GM18519 (cell line): ENCODE results near the gene HOXB8.

Experiments used
- ATAC-seq: cut with Tn5 transposase; IDR thresholded peaks from one replicate; pipeline ENCODE4 v1.9.1; 2021; ENCODE audit warnings: mild to moderate bottlenecking, moderate library complexity; ENCODE audit not compliant: unreplicated experiment, low FRiP score

The HOXB8 gene

DNA sequence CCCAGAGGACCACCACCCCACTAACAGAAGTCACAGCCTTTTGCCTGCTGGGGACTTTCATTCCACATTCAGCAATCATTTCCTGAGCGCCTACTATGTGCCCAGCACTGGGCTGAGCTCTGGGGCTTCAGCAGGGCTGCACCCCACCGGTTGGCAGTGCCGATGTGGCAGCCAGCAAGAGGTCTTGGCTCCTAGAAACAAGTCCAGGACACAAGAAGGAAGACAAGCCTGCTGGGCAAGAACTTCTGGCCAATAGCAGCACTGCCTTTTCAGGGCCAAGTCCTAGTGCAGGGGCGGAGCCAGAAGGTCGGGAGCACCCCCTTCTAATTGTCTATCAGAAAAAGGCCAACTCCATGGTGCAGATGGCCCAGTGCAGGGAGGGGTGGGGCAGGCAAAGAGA lies 24.0 kb upstream of the HOXB8 start:
- ATAC-seq = no peak

GRCh38 chr17:48637323-48638260 lies 22.5 kb upstream of the HOXB8 start:
- ATAC-seq = no peak

GRCh38 chr17:48636177-48637018 lies 21.3 kb upstream of the HOXB8 start:
- ATAC-seq = no peak

DNA sequence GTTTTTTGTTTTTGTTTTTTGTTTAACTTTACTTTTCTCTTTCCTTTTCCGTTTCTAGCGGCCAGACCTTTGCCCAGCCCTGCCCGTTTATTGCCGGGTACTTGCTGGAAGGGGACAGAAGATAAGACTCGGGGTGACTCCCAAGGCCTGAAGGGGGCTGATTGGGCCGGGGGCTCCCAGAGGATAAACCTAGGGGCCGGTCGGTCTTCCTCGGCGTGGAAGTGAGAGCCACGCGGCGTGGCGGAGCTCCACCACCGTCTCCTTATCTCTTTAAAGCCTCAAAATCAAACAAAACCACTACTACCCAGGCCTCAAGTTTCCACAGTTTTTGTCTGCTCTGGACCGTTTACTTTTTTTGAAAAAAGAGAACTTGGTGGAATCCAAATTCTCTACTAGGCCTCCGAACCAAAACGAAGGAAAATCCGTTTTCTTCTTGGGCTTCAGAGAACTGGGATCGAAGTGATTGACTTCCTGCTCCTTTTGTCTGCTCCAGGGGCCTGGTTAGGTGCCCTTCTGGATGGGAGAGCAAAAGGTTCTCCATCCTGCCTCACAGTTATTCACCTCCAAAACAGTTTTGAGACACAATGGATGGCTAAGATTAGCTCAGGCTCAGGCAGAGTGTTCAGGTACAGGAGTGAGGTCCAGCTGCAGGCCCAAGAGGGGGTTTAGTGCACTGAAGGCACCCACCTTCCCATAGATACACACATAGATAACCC lies 19.6 kb upstream of the HOXB8 start:
- ATAC-seq = no peak

GRCh38 chr17:48633266-48633677 lies 18.2 kb upstream of the HOXB8 start:
- no peak for ATAC-seq

GRCh38 chr17:48632579-48633265 lies 17.6 kb upstream of the HOXB8 start:
- no peak for ATAC-seq

GRCh38 chr17:48631693-48632578 lies 16.8 kb upstream of the HOXB8 start:
- no peak for ATAC-seq

- no peak for ATAC-seq
These were observed 16.0 kb upstream of the HOXB8 start for GRCh38 chr17:48630925-48631692.

DNA sequence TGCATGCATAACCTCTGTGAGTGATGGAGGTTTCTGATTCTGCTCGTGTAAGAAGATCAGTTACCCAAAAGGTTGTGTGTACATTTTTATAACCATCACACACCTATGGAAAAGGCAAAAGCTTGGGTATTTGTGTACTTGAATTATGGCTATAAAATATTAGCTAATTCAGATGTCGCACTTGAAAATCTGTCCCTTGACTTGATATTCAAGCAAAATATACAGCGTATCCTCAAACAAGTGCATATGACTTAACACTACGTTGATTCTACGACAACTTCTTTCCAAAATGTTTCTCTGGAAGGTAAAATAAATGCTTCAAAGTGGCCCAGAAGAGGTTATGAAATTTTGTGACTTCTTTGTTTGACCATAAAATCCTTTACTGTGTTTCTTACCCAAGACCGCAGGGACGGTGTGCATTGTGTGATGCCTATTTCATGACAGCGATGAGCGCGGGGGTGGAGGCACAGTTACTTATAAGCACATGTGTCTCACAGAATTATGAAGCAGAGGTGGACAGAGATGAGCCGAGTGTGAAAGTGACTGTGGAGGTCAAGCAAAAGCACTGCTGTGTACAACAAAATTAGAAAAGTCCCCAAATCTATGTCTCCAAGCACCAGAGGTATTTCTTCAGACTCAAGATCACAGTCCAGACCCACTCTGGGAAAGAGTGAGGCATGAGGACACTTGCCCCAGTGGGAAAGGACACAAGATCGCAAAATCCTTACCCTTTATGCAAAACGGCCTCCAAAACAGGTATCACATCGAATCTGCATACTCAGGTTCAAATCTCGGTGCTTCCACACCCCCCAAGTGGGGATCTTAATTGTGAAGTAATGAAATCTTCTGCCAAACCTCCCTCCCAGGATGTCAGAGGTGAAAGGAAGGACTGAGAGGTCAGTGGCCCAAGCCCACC lies 15.2 kb upstream of the HOXB8 start:
- ATAC-seq = no peak

DNA sequence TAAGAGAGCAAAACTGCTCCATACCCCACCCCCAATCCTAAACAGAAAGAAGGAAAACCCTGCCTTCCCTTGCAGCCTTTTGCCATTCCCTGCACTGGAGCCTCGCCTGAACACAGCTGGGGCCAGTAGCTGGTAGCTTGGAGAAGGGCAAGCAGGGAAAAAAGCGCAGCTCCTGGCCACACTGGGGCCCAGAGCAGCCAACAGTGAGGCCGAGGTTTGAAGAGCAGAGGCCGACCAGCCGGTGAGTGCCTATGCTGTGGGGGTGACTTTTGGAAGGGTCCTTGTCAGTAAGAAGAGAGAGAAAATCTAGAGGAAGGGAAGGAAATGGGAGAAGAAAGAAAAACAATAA lies 14.3 kb upstream of the HOXB8 start:
- no peak for ATAC-seq

GRCh38 chr17:48628649-48629410 lies 13.7 kb upstream of the HOXB8 start:
- ATAC-seq = no peak

- ATAC-seq = no peak
These were observed 12.8 kb upstream of the HOXB8 start for GRCh38 chr17:48627623-48628521.

GRCh38 chr17:48627118-48627597 lies 12.1 kb upstream of the HOXB8 start:
- ATAC-seq = no peak

DNA sequence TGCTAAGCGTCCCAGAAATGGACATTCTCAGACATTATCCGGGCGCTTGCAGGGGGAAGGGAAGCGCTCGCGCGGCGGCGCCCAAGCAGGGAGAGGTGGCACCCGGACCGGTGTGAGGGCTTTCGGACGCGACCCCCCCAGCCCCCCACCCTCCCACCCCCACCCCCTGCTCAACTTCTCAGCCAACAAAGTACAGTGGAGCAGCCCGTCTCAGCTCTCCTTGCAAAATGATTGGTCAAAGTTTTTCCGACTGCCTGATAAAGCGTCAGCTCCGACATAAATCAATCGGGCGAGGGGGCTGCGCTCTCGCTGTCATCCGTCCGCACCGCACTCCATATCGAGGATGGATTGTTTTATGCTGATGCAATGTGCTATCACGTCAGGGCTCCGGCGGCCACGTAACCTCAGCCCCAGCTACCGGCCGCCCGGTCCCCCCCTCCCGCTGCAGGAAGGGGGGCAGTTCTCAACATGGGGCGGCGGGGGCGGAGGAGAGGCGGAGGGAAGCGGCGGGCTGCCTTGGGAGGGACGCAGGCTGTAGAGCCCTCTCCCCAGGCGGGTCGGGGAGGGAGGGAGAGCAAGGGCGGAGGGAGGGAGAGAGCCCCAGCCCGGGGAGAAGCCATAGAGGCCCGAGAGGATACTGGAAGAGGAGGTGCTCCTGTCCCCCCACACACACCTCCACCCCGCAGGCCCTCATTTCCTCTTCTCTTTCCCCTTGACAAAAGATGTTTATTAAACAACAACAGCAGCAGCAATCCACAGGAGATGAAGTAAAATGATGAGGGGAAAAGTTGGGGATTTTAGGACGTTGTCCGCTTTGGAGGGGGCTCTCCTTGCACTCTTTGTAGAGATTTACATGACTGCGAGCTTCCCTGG lies 11.4 kb upstream of the HOXB8 start, which contains the start of gene HOXB9:
HOXB9 (minus strand) TSS at position 114 of the 873 bp plus-strand sequence; CDS start at position 25, 89 bp downstream.
- ATAC-seq = no peak
